PFSK-1 (cell line): ENCODE measurements around the gene DCUN1D3.

Experiments
- POLR2AphosphoS5 ChIP-seq: IDR thresholded peaks from 2 replicates; pipeline ENCODE4 v1.6.1; 2012; ENCODE audit warnings: low read depth, mild to moderate bottlenecking, control low read depth, low read length, moderate library complexity
- TF ChIP-seq, protein P1 (sequence below), 2 experiments: IDR thresholded peaks; 2 replicates each; pipeline versions ENCODE4 v1.6.1 to v1.8.0; 2011 to 2012; ENCODE audit warnings: low read depth in 2 of 2, low read length in 2 of 2, control low read depth in 1 of 2, inconsistent platforms in 1 of 2, mild to moderate bottlenecking in 1 of 2, moderate library complexity in 1 of 2; ENCODE audit not compliant: insufficient read depth in 1 of 2

DNA sequence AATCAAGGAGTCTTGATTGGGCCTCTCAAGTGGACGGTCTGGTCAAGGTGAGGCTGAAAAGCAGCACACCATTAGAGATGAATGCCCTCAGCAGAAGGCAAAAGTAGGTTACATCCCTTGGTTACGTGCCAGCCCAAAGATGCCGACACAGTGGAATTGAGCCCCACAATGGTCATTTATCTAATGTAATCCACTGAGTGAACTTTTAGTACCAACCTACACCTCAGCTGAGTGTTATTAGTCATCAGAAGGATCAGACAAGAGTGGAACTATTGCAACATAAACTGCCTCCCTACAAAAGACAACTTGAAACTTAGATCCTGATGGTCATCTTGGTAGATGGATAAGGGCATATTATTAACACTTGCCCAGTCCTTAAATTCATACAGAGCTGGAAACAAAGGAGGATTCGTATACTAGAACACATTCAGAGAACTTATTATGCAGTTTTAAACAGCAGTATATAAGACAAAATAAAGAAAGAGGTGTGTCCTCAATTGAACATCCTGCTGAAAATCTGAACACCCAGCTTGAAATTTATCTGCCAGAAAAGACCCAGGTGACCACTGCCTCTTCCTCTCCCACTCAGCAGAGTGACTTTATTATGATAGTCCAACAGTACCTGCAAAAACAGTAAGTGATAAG lies 2.8 kb downstream of the DCUN1D3 start:
- TF ChIP-seq POLR2AphosphoS5, result no peak
- TF ChIP-seq, protein P1, sequence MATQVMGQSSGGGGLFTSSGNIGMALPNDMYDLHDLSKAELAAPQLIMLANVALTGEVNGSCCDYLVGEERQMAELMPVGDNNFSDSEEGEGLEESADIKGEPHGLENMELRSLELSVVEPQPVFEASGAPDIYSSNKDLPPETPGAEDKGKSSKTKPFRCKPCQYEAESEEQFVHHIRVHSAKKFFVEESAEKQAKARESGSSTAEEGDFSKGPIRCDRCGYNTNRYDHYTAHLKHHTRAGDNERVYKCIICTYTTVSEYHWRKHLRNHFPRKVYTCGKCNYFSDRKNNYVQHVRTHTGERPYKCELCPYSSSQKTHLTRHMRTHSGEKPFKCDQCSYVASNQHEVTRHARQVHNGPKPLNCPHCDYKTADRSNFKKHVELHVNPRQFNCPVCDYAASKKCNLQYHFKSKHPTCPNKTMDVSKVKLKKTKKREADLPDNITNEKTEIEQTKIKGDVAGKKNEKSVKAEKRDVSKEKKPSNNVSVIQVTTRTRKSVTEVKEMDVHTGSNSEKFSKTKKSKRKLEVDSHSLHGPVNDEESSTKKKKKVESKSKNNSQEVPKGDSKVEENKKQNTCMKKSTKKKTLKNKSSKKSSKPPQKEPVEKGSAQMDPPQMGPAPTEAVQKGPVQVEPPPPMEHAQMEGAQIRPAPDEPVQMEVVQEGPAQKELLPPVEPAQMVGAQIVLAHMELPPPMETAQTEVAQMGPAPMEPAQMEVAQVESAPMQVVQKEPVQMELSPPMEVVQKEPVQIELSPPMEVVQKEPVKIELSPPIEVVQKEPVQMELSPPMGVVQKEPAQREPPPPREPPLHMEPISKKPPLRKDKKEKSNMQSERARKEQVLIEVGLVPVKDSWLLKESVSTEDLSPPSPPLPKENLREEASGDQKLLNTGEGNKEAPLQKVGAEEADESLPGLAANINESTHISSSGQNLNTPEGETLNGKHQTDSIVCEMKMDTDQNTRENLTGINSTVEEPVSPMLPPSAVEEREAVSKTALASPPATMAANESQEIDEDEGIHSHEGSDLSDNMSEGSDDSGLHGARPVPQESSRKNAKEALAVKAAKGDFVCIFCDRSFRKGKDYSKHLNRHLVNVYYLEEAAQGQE (IDR thresholded peaks at IDR 0.05; ENCODE audit: insufficient read depth in 1 of 2, low read depth in 2 of 2, low read length in 2 of 2), result no peak
